Natural killer cell treated with Interleukin-12 subunit alpha and Interleukin-12 subunit beta and Interleukin-15 and Interleukin-18, amount 100 ng/mL, for 72 hours (primary cell): ENCODE measurements around the gene SMIM32. TPM values are rescaled to one million over a fixed set of nuclear protein-coding genes. Genes with fewer than 3 reads are reported as not detected.

Experiments
- ATAC-seq, 2 donors: fragments of 150-1000 bp; cut with Tn5 transposase in 1 of 2; sonication (Bioruptor Pico), chemical (Tn5 transposase) in 1 of 2; 2 replicates each; pipeline ENCODE4 v1.10.0; 2021
- DNase-seq: peaks from one replicate; pipeline ENCODE4 v3.0.0; 2022; ENCODE audit warnings: low spot score
- H3K27ac Mint-ChIP-seq, 2 donors: 1 replicate in 1 of 2; 2 replicates in 1 of 2; pipeline ENCODE4 v1.8.0; 2022; ENCODE audit warnings: mixed read lengths in 2 of 2, mild to moderate bottlenecking in 1 of 2, moderate library complexity in 1 of 2
- H3K27me3 Mint-ChIP-seq, 2 donors: 1 replicate in 1 of 2; 2 replicates in 1 of 2; pipeline ENCODE4 v1.8.0; 2022; ENCODE audit warnings: mixed read lengths in 2 of 2
- H3K36me3 Mint-ChIP-seq: one replicate; pipeline ENCODE4 v1.8.0; 2022; ENCODE audit warnings: mixed read lengths
- H3K4me1 Mint-ChIP-seq, 2 donors: 1 replicate in 1 of 2; 2 replicates in 1 of 2; pipeline ENCODE4 v1.8.0; 2022; ENCODE audit warnings: low read depth in 2 of 2, mixed read lengths in 2 of 2, mild to moderate bottlenecking in 1 of 2
- H3K4me3 Mint-ChIP-seq: one replicate; pipeline ENCODE4 v1.8.0; 2022; ENCODE audit warnings: mixed read lengths
- H3K9me3 Mint-ChIP-seq: 2 replicates; pipeline ENCODE4 v1.8.0; 2022; ENCODE audit warnings: mixed read lengths
- total RNA-seq, 2 donors: library from RNA; stranded (reverse); gene quantifications; one replicate each; pipeline ENCODE4 v1.2.3, GENCODE V29; 2022

SMIM32 gene
- not detected for total RNA-seq

DNA sequence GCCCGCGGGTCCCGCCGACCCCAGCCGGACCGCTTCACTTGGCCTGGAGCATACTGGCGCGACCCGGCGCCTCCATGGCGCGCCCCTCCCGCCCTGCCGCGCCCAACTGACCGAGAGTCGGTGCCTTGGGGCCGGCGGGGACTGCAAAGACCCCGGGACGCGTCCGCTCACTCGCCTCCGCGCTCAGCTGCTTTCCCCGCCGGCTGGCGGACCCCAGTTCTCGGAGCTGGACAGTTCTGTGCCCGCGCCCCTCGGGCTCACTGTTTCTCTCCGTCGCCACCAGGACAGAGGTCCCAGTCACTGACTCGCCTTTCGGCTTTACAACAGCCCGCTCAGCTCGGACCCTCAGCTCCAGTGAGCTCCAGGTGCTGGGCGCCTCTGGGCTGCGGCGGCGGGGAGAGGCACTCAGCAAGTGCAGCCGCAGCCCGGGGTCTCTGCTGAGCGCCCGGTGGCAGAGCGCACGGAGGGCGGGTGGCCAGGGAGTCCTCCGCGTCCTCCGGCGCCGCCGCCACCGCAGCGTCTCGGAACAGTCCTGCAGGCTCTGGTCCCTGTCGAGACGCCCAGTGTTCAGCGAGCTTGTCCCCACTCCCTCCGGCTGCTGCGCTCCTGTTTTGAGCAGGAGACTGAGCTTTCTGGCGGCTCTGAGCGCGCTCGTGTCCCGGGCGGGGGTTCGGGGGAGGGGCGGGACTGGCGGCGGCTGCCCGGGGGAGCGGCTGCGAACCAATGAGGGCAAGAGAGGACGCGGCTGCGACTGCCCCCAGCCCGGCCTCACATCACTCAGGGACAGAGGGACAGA lies at the start of gene SMIM32:
Gene SMIM32, minus strand, starts transcription at position 637 of the 796 bp plus-strand sequence. CDS start 638 bp downstream, outside the sequence.
- H3K4me3 Mint-ChIP-seq = no peak within 1 kb of the TSS

DNA sequence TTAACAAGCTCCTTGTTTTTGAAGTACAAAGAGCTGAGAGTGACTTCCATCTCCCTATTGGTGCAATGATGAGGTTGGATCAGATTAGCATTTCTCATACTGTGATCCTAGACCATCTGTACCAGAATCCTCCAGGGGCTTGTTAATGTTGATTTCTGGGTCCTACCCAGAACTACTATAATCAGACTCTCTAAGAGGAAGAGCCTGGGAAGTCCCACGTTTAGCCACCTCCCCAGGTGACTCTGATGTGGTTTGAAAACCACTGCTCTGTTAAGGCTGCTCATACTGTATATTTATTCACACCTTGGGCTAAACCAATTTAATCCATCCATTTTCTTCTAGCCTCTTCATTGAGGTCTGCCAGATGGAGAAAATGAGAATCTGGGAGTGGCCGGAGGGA lies 49.6 kb upstream of the SMIM32 start:
- no peak for ATAC-seq
- H3K27ac Mint-ChIP-seq = no peak overlapping the region
- no peaks in the 10 kb centered on the region for H3K36me3 Mint-ChIP-seq
- no peak overlapping the region for H3K4me3 Mint-ChIP-seq
- H3K4me1 Mint-ChIP-seq = no peaks in the 10 kb centered on the region
- H3K27me3 Mint-ChIP-seq = peaks cover 14 to 25% of the 10 kb centered on the region in 2 donors
- H3K9me3 Mint-ChIP-seq = no peaks in the 10 kb centered on the region
- no peak for DNase-seq

More for the DNA sequence above, at the start of gene SMIM32:
- DNase-seq = peak; percentile 49
- ATAC-seq = no peak
- Mint-ChIP-seq H3K27ac (no peak within 1 kb of the TSS), H3K9me3 (no peaks in the 10 kb centered on the region), H3K27me3 (peaks cover 22 to 28% of the 10 kb centered on the region in 2 donors), H3K36me3 (peaks cover 3% of the 10 kb centered on the region), H3K4me1 (peaks cover 7 to 8% of the 10 kb centered on the region in 2 donors)

DNA sequence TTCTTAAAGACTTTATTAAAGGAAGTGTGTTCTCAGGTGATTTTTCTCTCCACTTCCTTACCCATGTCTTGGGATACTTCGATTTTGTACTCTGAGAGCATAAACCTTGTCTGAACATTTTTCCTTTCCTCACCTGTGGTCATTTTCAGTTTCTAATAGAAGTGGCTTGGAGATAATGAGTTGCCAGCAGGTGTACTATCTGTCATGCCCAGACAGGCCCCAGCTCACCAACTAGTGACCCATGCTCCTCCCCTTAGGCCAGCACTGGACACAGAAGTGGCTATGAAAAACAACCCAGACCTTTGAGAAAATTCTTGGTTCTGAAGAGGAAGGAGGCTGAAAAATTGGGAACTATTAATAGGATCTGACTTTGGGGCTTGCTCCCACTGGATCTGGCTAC lies 49.2 kb upstream of the SMIM32 start:
- H3K36me3 Mint-ChIP-seq = no peaks in the 10 kb centered on the region
- H3K4me1 Mint-ChIP-seq = no peaks in the 10 kb centered on the region
- ATAC-seq = no peak
- H3K27ac Mint-ChIP-seq = no peak overlapping the region
- no peak overlapping the region for H3K4me3 Mint-ChIP-seq
- peaks cover 14 to 25% of the 10 kb centered on the region in 2 donors for H3K27me3 Mint-ChIP-seq
- no peaks in the 10 kb centered on the region for H3K9me3 Mint-ChIP-seq
- DNase-seq = no peak

- Mint-ChIP-seq H3K4me1 (no peaks in the 10 kb centered on the region), H3K27me3 (peaks cover 10 to 25% of the 10 kb centered on the region in 2 donors), H3K9me3 (no peaks in the 10 kb centered on the region), H3K4me3 (no peak overlapping the region), H3K27ac (no peak overlapping the region), H3K36me3 (no peaks in the 10 kb centered on the region)
- no peak for DNase-seq
- ATAC-seq = no peak
Measured at GRCh38 chr5:136240894-136241293, 47.9 kb upstream of the SMIM32 start.

- ATAC-seq = no peak
- peaks cover 3 to 25% of the 10 kb centered on the region in 2 donors for H3K27me3 Mint-ChIP-seq
- H3K4me3 Mint-ChIP-seq = no peak overlapping the region
- no peak for DNase-seq
- H3K27ac Mint-ChIP-seq = no peak overlapping the region
- H3K36me3 Mint-ChIP-seq = no peaks in the 10 kb centered on the region
- H3K9me3 Mint-ChIP-seq = no peaks in the 10 kb centered on the region
- no peaks in the 10 kb centered on the region for H3K4me1 Mint-ChIP-seq
Measured at GRCh38 chr5:136236479-136237083, 43.6 kb upstream of the SMIM32 start.

DNA sequence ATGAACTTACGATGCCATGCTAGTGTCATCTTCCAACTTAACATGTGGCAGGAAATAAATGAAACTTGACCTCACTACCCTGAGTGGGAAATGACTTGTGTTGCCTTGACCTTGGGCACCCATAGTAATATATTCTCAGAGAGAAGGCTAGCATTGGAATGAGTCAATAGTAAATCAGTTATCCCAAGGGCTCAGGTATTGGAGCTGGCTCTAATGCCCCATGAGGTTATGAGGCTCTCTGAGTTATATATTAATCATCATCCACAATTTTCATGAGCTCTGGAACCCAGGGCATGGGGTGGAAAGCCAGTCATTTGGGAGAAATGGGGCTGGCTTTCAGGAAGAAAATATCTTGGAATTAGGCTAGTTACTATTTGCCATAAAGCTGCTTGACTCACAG lies 42.4 kb upstream of the SMIM32 start:
- no peak overlapping the region for H3K27ac Mint-ChIP-seq
- no peaks in the 10 kb centered on the region for H3K4me1 Mint-ChIP-seq
- no peaks in the 10 kb centered on the region for H3K36me3 Mint-ChIP-seq
- ATAC-seq (no peak), DNase-seq (no peak)
- H3K4me3 Mint-ChIP-seq = no peak overlapping the region
- no peaks in the 10 kb centered on the region for H3K9me3 Mint-ChIP-seq
- H3K27me3 Mint-ChIP-seq = peaks cover 7 to 24% of the 10 kb centered on the region in 2 donors

DNA sequence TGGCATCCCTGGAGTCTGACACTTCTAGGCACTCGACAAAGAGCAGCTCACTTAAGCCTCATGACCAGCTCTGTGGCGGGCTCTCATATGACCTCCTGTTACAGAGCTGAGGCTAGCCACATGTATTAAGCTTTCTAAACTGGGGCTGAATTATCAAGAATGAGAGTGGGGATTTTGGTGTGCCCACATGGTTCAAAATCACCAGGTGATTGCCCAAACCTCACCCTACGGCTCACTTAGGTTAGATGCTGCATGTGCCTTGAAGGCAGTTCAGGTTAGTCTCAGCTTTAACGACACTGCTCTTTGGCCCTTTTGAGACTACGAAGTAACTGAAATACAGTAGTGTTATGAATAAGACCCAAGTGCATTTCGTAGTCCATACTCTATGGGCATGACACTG lies 39.4 kb upstream of the SMIM32 start:
- Mint-ChIP-seq H3K27me3 (peaks cover 14 to 25% of the 10 kb centered on the region in 2 donors), H3K4me3 (no peak overlapping the region), H3K4me1 (no peaks in the 10 kb centered on the region), H3K36me3 (no peaks in the 10 kb centered on the region), H3K9me3 (no peaks in the 10 kb centered on the region), H3K27ac (no peak overlapping the region)
- ATAC-seq (no peak), DNase-seq (no peak)

- H3K4me1 Mint-ChIP-seq = no peaks in the 10 kb centered on the region
- H3K4me3 Mint-ChIP-seq = no peak overlapping the region
- peaks cover 14 to 29% of the 10 kb centered on the region in 2 donors for H3K27me3 Mint-ChIP-seq
- ATAC-seq = no peak
- DNase-seq = no peak
- no peaks in the 10 kb centered on the region for H3K9me3 Mint-ChIP-seq
- H3K36me3 Mint-ChIP-seq = no peaks in the 10 kb centered on the region
- no peak overlapping the region for H3K27ac Mint-ChIP-seq
Measured at GRCh38 chr5:136230176-136230575, 37.2 kb upstream of the SMIM32 start.

DNA sequence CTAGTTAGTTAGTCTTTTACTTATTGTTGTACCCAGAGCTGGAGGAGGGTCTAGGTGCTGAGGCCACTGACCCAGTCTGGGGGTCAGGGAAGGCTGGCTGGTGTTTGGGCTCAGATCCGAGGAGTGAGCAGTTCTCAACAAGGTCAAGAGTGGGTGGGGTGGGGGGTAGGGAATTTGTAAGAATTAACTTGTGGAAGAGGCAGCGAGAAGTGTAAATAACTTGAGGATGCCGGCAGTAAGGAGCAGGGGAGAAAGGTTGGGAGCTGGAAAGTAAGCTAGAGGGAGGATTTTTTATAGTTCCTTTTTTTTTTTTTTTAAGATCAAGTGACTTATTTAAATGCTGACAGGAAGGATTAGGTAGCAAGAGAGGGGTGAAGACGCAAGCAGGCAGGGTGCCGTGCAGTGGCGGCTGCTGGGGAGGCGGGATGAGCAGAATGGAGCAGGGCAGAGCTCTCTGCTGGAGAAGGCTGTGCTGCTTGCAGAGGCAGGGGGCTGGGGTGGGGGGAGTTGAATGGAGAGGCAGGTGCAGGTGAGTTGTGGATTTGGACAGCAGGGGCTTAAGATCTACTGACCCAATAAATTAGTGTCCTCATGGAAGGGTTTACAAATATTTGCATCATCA lies 35.3 kb upstream of the SMIM32 start:
- Mint-ChIP-seq H3K36me3 (no peaks in the 10 kb centered on the region), H3K4me1 (no peaks in the 10 kb centered on the region), H3K9me3 (no peaks in the 10 kb centered on the region), H3K27me3 (peaks cover 20 to 23% of the 10 kb centered on the region in 2 donors), H3K4me3 (no peak overlapping the region), H3K27ac (no peak overlapping the region)
- DNase-seq (no peak), ATAC-seq (no peak)

DNA sequence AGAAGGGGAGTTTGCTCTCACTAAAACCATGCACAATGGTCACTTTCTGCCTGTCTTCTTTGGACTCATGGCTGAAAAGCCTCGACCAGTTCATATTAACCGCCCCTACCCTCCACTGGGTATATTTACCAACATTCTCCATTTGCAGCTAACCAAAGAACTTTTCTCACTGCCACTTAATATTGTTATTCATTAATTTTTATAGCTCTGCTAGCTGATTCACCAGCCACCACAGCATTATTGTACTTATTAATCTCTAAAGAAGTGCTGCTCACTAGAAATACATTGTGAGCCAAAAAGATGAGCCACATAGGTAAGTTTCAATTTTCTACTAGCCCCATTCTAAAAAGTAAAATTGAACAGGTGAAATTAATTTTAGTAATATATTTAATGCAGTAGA lies 33.4 kb upstream of the SMIM32 start:
- peaks cover 25 to 26% of the 10 kb centered on the region in 2 donors for H3K27me3 Mint-ChIP-seq
- H3K9me3 Mint-ChIP-seq = no peaks in the 10 kb centered on the region
- H3K36me3 Mint-ChIP-seq = no peaks in the 10 kb centered on the region
- no peak overlapping the region for H3K4me3 Mint-ChIP-seq
- no peak for DNase-seq
- no peak for ATAC-seq
- no peak overlapping the region for H3K27ac Mint-ChIP-seq
- H3K4me1 Mint-ChIP-seq = no peaks in the 10 kb centered on the region

- ATAC-seq = no peak
- Mint-ChIP-seq H3K9me3 (peaks cover 4% of the 10 kb centered on the region), H3K4me1 (no peaks in the 10 kb centered on the region), H3K27ac (no peak overlapping the region), H3K36me3 (no peaks in the 10 kb centered on the region), H3K27me3 (peaks cover 29 to 30% of the 10 kb centered on the region in 2 donors), H3K4me3 (no peak overlapping the region)
- no peak for DNase-seq
Measured at GRCh38 chr5:136225796-136226195, 32.8 kb upstream of the SMIM32 start.

DNA sequence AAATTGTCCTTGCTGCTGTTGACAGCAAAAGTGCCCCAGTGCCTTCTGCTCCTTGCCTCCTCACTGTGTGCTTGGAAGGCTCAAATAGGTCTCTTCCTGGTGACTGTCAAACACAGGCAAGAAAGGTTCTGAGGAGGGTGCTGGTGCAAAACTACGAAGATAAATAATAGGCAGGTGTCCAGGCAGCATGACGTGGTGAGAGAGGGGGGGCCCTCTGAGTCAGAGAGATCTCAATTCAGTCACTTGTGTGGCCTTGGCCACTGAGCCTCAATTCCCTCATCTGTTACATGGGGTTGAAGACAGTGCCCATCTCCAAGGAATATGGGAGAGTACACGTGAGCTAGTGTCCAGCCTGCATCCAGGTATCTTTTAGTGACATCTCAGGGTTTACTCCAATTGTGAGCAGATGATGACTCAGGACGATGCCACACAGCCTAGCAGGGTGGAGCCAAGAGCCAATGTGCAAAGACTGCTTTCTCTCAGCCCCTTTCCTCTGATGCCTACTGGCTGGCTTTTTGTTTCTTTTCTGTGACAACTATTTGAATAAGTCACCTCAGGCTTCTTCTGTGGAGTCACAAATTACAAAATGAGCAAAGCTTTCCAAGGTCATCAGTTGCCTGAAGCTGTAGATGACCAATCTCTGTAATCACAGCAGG lies 29.7 kb upstream of the SMIM32 start:
- ATAC-seq (peak in 1 of 2 donors; percentile 25), DNase-seq (no peak)
- Mint-ChIP-seq H3K4me3 (no peak overlapping the region), H3K9me3 (peaks cover 6% of the 10 kb centered on the region), H3K27ac (no peak overlapping the region), H3K4me1 (no peaks in the 10 kb centered on the region), H3K27me3 (peaks cover 17 to 22% of the 10 kb centered on the region in 2 donors), H3K36me3 (no peaks in the 10 kb centered on the region)

GRCh38 chr5:136221340-136221739 lies 28.4 kb upstream of the SMIM32 start:
- Mint-ChIP-seq H3K4me1 (no peaks in the 10 kb centered on the region), H3K9me3 (peaks cover 6% of the 10 kb centered on the region), H3K36me3 (no peaks in the 10 kb centered on the region), H3K4me3 (no peak overlapping the region), H3K27me3 (peaks cover 13 to 21% of the 10 kb centered on the region in 2 donors), H3K27ac (no peak overlapping the region)
- DNase-seq (no peak), ATAC-seq (no peak)

- peaks cover 3 to 14% of the 10 kb centered on the region in 2 donors for H3K27me3 Mint-ChIP-seq
- DNase-seq = no peak
- no peaks in the 10 kb centered on the region for H3K4me1 Mint-ChIP-seq
- peak in 1 of 2 donors; percentile 8 for ATAC-seq
- no peak overlapping the region for H3K4me3 Mint-ChIP-seq
- peaks cover 4% of the 10 kb centered on the region for H3K9me3 Mint-ChIP-seq
- no peaks in the 10 kb centered on the region for H3K36me3 Mint-ChIP-seq
- H3K27ac Mint-ChIP-seq = no peak overlapping the region
Measured at GRCh38 chr5:136216230-136216629, 23.3 kb upstream of the SMIM32 start.
